AG09319 (cell line): ENCODE results near the gene SCARB2.

Experiments used
- DNase-seq: peaks from one replicate; pipeline ENCODE4 v3.0.0-alpha.2; 2010; ENCODE audit warnings: low read depth; ENCODE audit errors: extremely low read depth
- TF ChIP-seq, protein P1 (sequence below): IDR thresholded peaks from 2 replicates; pipeline ENCODE4 v1.5.1; 2011; ENCODE audit warnings: low read depth, mild to moderate bottlenecking, inconsistent platforms, low read length, moderate library complexity

The SCARB2 gene

DNA sequence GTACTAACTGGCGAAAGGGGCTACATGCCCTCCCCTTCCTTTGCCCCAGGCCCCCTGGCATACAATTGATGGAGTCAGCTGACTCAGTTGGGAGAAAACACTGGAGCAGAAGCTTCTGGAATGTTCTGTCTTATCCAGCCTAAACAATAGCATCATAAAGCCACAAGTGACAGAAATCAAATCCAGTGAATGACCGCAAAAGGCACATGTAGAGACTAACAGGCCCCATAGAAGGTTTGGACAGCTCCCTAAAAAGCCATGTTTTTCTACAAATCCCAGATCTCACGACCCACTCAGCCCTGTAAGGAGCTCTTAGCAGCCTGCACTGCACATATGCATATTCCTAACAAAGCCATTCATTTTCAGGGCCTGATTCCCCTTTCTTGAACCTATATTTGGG, 25.1 kb downstream of the SCARB2 start:
- TF ChIP-seq, protein P1, sequence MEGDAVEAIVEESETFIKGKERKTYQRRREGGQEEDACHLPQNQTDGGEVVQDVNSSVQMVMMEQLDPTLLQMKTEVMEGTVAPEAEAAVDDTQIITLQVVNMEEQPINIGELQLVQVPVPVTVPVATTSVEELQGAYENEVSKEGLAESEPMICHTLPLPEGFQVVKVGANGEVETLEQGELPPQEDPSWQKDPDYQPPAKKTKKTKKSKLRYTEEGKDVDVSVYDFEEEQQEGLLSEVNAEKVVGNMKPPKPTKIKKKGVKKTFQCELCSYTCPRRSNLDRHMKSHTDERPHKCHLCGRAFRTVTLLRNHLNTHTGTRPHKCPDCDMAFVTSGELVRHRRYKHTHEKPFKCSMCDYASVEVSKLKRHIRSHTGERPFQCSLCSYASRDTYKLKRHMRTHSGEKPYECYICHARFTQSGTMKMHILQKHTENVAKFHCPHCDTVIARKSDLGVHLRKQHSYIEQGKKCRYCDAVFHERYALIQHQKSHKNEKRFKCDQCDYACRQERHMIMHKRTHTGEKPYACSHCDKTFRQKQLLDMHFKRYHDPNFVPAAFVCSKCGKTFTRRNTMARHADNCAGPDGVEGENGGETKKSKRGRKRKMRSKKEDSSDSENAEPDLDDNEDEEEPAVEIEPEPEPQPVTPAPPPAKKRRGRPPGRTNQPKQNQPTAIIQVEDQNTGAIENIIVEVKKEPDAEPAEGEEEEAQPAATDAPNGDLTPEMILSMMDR: no peak

DNA sequence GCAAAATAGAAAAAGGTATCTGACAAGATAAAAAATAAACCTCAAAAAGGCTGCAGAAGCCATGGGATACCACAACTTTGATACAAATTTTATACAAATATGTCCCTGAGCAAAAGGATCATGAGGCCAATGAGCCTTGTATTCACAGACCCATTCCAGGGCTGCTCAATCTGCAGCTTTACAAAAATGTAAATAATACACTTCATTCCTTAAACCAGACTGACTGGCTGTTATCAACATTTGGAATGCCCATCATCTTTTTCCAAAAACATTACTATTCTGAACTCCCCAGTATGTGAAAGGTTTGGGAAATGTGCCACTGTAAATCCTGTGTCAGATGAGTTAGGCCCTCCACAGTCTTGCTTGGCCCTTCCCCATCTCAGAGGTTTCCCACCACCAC, 25.5 kb downstream of the SCARB2 start:
- TF ChIP-seq, protein P1: no peak
- no peak for DNase-seq

More for the DNA sequence above, 25.1 kb downstream of the SCARB2 start:
- DNase-seq: no peak

- TF ChIP-seq, protein P1: no peak
- no peak for DNase-seq
Observed at GRCh38 chr4:76187152-76187551, 26.5 kb downstream of the SCARB2 start.

DNA sequence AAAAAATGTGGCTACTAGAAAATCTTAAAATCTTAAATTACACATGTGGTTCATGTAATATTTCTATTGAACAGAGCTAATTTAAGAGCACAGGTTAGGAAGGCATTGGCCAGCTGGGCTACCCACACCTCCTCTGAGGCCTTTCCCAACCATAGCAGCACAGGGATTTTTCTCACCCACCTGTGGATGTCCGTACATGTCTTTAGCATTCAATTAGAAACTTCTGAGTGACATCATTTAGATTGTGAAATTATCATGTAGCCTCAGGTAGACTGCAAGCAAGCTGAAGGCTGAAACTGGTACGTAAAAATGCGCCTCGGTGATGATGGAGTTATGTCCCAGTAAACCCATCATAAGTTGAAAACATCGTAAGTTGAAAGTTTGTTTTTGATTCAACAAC, 31.2 kb downstream of the SCARB2 start:
- TF ChIP-seq, protein P1: no peak
- DNase-seq: no peak

GRCh38 chr4:76179398-76180318, 34.0 kb downstream of the SCARB2 start:
- DNase-seq: peak; percentile 58
- TF ChIP-seq, protein P1: peak; percentile 91

- TF ChIP-seq, protein P1: no peak
- DNase-seq: no peak
Observed at GRCh38 chr4:76178296-76178695, 35.3 kb downstream of the SCARB2 start.

- DNase-seq: no peak
- TF ChIP-seq, protein P1: no peak
Observed at GRCh38 chr4:76177709-76178108, 35.9 kb downstream of the SCARB2 start.
